Measurements from ENCODE around the gene ZNF609.

DNA sequence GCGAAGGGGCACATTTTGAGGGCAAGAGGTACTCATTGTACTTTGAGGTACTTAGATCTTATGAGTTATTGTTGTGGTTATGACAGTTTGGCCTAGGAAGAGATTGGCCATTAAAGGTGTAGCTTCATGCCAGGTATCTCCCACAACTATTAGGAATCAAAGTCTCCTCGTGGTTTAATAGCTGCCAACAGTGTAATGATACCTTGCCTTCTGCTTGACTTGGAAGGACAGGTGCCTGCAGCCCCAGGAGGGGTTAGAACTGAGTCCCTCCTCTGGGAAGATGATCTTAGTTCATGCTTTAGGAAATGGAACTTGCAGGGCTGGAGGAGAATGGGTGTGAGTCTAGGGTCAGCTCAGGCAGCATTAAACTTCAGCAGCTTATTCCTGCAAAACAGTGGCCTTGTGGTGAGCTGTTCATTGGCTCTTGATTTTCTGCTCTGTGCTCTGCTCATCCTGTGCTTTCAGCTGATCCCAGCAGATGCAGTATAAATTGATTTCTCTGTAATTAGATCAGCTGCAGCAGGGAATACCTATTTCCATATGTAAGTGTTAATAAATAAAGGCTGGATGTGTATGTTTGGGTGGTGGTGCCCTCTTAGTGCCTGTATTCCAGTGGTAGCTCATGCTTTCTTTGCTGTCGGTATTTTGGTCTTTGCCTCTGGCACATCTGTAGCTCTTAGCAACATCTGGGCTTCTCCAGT, 40.5 kb downstream of the ZNF609 start:
- TF ChIP-seq CTCF (conservative IDR thresholded peaks at IDR 0.05; ENCODE audit: low read depth, low read length) = no peak
- TF ChIP-seq EZH2 (IDR thresholded peaks at IDR 0.05; ENCODE audit: borderline replicate concordance, low read depth, low read length, poor library complexity, severe bottlenecking) = no peak

Data from A673 (cell line).